Fibroblast of lung (primary cell): ENCODE measurements around the gene ACTL6B. TPM values are rescaled to one million over a fixed set of nuclear protein-coding genes. Genes with fewer than 3 reads are reported as not detected.

ENCODE experiments used
- DNase-seq, 2 donors: peaks; one replicate each; pipeline versions ENCODE4 v3.0.0 to v3.0.0-alpha.2; 2010; ENCODE audit warnings: low read depth in 2 of 2
- H2AFZ ChIP-seq: 2 replicates; pipeline ENCODE4 v1.5.1; 2012; ENCODE audit warnings: low read length, control low read depth, inconsistent platforms
- H3K27ac ChIP-seq: 2 replicates; pipeline ENCODE4 v1.5.1; 2011; ENCODE audit warnings: low read length, control low read depth; ENCODE audit not compliant: insufficient read depth
- H3K27me3 ChIP-seq: 2 replicates; pipeline ENCODE4 v1.5.1; 2011; ENCODE audit warnings: mild to moderate bottlenecking, low read length; ENCODE audit not compliant: control insufficient read depth, insufficient read depth
- H3K36me3 ChIP-seq: 2 replicates; pipeline ENCODE4 v1.5.1; 2011; ENCODE audit warnings: low read length; ENCODE audit not compliant: control insufficient read depth, insufficient read depth
- H3K4me1 ChIP-seq: 2 replicates; pipeline ENCODE4 v1.5.1; 2011; ENCODE audit warnings: low read length; ENCODE audit not compliant: control insufficient read depth, insufficient read depth; ENCODE audit errors: extremely low read depth
- H3K4me2 ChIP-seq: 2 replicates; pipeline ENCODE4 v1.5.1; 2011; ENCODE audit warnings: low read length, control low read depth; ENCODE audit not compliant: insufficient read depth; ENCODE audit errors: extremely low read depth
- H3K4me3 ChIP-seq, 4 experiments: fragments of 200-600 bp in 1 of 4; sonication (generic) in 1 of 4; replicated peaks in 1 of 4; 2 replicates each; pipeline ENCODE4 v1.5.1; 2011 to 2016; ENCODE audit warnings: low read length in 4 of 4, low read depth in 3 of 4, mild to moderate bottlenecking in 3 of 4, control low read depth in 2 of 4, inconsistent platforms in 1 of 4, mixed read lengths in 1 of 4; ENCODE audit not compliant: insufficient read depth in 1 of 4; ENCODE audit errors: control extremely low read depth in 1 of 4
- H3K79me2 ChIP-seq: 2 replicates; pipeline ENCODE4 v1.5.1; 2012; ENCODE audit warnings: mild to moderate bottlenecking, low read length, inconsistent platforms; ENCODE audit not compliant: control insufficient read depth, insufficient read depth
- H3K9ac ChIP-seq: 2 replicates; pipeline ENCODE4 v1.5.1; 2011; ENCODE audit warnings: mild to moderate bottlenecking, low read length, control low read depth; ENCODE audit not compliant: insufficient read depth
- H3K9me3 ChIP-seq: 2 replicates; pipeline ENCODE4 v1.5.1; 2012; ENCODE audit warnings: low read depth, low read length; ENCODE audit not compliant: control insufficient read depth, insufficient read depth
- H4K20me1 ChIP-seq: 2 replicates; pipeline ENCODE4 v1.5.1; 2011; ENCODE audit warnings: low read length; ENCODE audit not compliant: control insufficient read depth, insufficient read depth; ENCODE audit errors: extremely low read depth
- CTCF ChIP-seq, 2 donors: IDR thresholded peaks in 1 of 2; conservative IDR thresholded peaks in 1 of 2; 1 replicate in 1 of 2; 2 replicates in 1 of 2; pipeline ENCODE4 v1.5.1; 2011 to 2012; ENCODE audit warnings: low read length in 2 of 2, control low read depth in 1 of 2, inconsistent platforms in 1 of 2, low read depth in 1 of 2, mild to moderate bottlenecking in 1 of 2
- EZH2 ChIP-seq: IDR thresholded peaks from 2 replicates; pipeline ENCODE4 v1.5.1; 2012; ENCODE audit warnings: low read length, control low read depth, mild to moderate bottlenecking; ENCODE audit errors: missing control alignments
- polyA plus RNA-seq, 2 donors: library from polyadenylated mRNA; depleted of rRNA in 1 of 2; stranded (reverse) in 1 of 2; unstranded in 1 of 2; fragments of >200 nt; gene quantifications; 2 replicates each; pipeline ENCODE4 v1.2.1, GENCODE V29; 2011 to 2012; ENCODE audit warnings: missing spikeins in 1 of 2
- total RNA-seq: library from RNA; depleted of rRNA; stranded (reverse); fragments of >200 nt; gene quantifications from 2 replicates; pipeline ENCODE4 v1.2.1, GENCODE V29; 2014

Gene ACTL6B
- total and polyA plus RNA-seq, 2 donors (not counting 1 experiment from before 2014, with no cell fraction given): not detected

GRCh38 chr7:100683659-100684533 is 27.6 kb upstream of the ACTL6B start:
- Histone ChIP-seq H3K4me1 (peaks cover 12% of the 10 kb centered on the region), H3K79me2 (peaks cover 7% of the 10 kb centered on the region), H3K36me3 (peaks cover 46% of the 10 kb centered on the region), H2AFZ (no peak overlapping the region), H3K9ac (no peak overlapping the region), H4K20me1 (no peaks in the 10 kb centered on the region), H3K27me3 (no peaks in the 10 kb centered on the region), H3K4me2 (no peak overlapping the region), H3K9me3 (no peaks in the 10 kb centered on the region), H3K27ac (no peak overlapping the region), H3K4me3 (no peak overlapping the region)
- no peak for TF ChIP-seq CTCF (conservative IDR thresholded peaks at IDR 0.05 in 1 of 2, IDR thresholded peaks at IDR 0.05 in 1 of 2; ENCODE audit: low read depth in 1 of 2, low read length in 2 of 2)
- no peak for TF ChIP-seq EZH2
- no peak for DNase-seq

GRCh38 chr7:100682991-100683658 is 26.9 kb upstream of the ACTL6B start:
- Histone ChIP-seq H3K9me3 (no peaks in the 10 kb centered on the region), H3K4me1 (peaks cover 10% of the 10 kb centered on the region), H3K4me2 (no peak overlapping the region), H3K27me3 (no peaks in the 10 kb centered on the region), H4K20me1 (no peaks in the 10 kb centered on the region), H3K36me3 (peaks cover 47% of the 10 kb centered on the region), H3K4me3 (no peak overlapping the region), H3K79me2 (peaks cover 2% of the 10 kb centered on the region), H3K27ac (no peak overlapping the region), H2AFZ (no peak overlapping the region), H3K9ac (no peak overlapping the region)
- TF ChIP-seq CTCF (conservative IDR thresholded peaks at IDR 0.05 in 1 of 2, IDR thresholded peaks at IDR 0.05 in 1 of 2; ENCODE audit: low read depth in 1 of 2, low read length in 2 of 2): no peak
- no peak for DNase-seq

- Histone ChIP-seq H3K27me3 (no peaks in the 10 kb centered on the region), H3K79me2 (peaks cover 8% of the 10 kb centered on the region), H3K9ac (no peak overlapping the region), H3K4me1 (peaks cover 8% of the 10 kb centered on the region), H3K36me3 (peaks cover 52% of the 10 kb centered on the region), H2AFZ (no peak overlapping the region), H3K27ac (no peak overlapping the region), H4K20me1 (no peaks in the 10 kb centered on the region), H3K4me3 (no peak overlapping the region), H3K9me3 (no peaks in the 10 kb centered on the region), H3K4me2 (no peak overlapping the region)
- TF ChIP-seq CTCF (conservative IDR thresholded peaks at IDR 0.05 in 1 of 2, IDR thresholded peaks at IDR 0.05 in 1 of 2; ENCODE audit: low read depth in 1 of 2, low read length in 2 of 2): no peak
- TF ChIP-seq EZH2: no peak
- DNase-seq: peak in 1 of 2 donors; percentile 56
Measured at GRCh38 chr7:100682228-100682741, 26.0 kb upstream of the ACTL6B start.
